ENCODE data around the gene SETD7. TPM values are rescaled to one million over a fixed set of nuclear protein-coding genes. Genes with fewer than 3 reads are reported as not detected.

Gene SETD7
- total RNA-seq, 1 donor from 2014 or later: 44.9 TPM

Other genes starting within 250 kb of the SETD7 start
- 9.8 TPM for gene RAB33B, start 102.1 kb downstream of the SETD7 start, total RNA-seq
- 64.6 TPM for gene MGST2, start 109.6 kb upstream of the SETD7 start, total RNA-seq